Activated CD4-positive, alpha-beta T cell treated with anti-CD3 and anti-CD28 coated beads for 4 hours (primary cell): Measurements from ENCODE around the gene GBX2.

Experiments used
- DNase-seq, 2 donors: peaks; one replicate each; pipeline ENCODE4 v3.0.0-alpha.2; 2020

The GBX2 gene

GRCh38 chr2:236180831-236181453 lies 12.8 kb upstream of the GBX2 start:
- DNase-seq = no peak

DNA sequence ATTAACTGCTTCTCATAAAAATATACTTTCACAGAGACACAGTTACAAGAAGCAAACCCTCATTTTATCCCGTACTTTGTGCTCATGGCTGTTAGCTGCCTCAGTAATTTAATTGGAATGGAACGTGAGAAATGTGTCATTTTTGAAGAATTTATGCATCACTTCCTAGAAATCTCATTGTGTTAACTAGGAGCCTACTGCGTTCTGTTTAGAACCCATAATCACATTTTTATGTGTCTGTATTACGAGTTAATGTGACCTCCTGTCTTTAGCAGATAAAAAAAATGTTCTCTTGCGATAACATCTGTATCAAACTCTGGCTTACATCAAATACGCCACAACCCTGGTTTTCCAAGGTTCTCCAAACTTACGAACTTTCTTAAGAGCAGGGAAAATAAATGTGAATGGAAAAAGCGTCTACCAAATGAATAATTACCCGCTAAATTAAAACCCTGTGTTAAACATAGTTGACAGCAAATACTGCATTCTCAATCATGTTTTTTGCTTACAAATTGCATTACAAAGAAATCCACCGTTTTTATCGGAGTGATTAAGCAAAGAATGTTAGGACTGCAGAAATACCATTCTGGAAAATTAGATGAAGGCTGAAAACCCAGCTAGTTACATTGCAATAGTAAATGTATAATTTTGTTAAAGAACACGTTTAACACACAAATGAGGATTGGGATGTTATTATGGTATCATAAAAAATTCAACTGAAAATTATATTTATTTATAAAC lies 12.1 kb upstream of the GBX2 start:
- no peak for DNase-seq

GRCh38 chr2:236179236-236180075 lies 11.3 kb upstream of the GBX2 start:
- no peak for DNase-seq

- no peak for DNase-seq
These were observed 10.7 kb upstream of the GBX2 start for GRCh38 chr2:236178890-236179235.

- DNase-seq = no peak
These were observed 10.0 kb upstream of the GBX2 start for GRCh38 chr2:236177967-236178889.

- DNase-seq = no peak
These were observed 9.4 kb upstream of the GBX2 start for GRCh38 chr2:236177604-236177966.

- DNase-seq = no peak
These were observed 8.8 kb upstream of the GBX2 start for GRCh38 chr2:236176951-236177350.

DNA sequence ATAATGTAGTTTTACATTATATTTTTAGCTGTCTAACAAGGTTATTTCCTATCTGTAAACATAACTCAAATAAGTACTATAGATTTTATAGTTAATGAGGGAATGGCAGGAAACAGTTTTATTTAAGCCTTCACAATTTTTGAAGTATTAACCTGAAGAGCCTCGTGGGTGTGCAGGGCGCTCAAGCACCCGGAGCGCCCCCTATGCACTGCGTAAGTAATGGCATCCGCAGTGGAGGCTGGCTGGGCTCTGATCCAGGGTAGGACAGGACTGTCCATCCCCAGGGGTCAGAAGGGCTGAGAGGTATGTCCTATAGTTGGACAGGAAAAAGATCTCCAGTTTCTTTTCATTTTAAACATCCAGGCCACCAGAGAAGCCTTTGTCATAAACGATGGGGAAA lies 8.2 kb upstream of the GBX2 start:
- DNase-seq = no peak

DNA sequence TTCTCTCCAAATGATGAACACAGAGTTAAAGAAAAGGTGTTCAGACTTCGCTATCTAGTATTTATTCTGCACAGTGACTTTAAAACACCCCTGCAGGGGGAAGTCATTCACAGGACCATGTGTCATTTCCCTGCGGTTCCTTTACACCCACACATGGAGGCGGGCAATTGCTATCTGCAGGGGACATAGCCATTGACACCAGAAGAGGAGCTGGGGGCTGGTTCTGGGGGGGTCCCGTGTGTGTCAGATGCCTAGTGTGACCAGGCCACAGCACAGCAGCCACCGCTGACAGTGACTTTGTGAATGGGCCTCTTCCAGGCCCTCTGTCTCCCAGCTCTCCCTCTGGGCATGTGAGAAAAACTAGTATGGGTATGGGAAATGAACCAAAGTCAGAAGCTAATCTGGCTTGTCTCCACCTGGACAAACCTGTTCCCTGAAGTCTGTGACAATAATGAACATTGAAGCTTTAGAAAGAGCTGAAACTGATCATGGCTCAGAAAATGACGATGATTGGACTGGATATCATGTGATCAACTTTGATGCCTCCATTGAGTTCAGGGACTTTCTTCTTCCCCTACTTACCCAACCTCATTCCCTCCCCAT lies 7.5 kb upstream of the GBX2 start:
- no peak for DNase-seq

GRCh38 chr2:236173729-236174607 lies 5.8 kb upstream of the GBX2 start:
- no peak for DNase-seq

- no peak for DNase-seq
These were observed 5.0 kb upstream of the GBX2 start for GRCh38 chr2:236173036-236173728.

- DNase-seq = no peak
These were observed 4.3 kb upstream of the GBX2 start for GRCh38 chr2:236172255-236173035.

DNA sequence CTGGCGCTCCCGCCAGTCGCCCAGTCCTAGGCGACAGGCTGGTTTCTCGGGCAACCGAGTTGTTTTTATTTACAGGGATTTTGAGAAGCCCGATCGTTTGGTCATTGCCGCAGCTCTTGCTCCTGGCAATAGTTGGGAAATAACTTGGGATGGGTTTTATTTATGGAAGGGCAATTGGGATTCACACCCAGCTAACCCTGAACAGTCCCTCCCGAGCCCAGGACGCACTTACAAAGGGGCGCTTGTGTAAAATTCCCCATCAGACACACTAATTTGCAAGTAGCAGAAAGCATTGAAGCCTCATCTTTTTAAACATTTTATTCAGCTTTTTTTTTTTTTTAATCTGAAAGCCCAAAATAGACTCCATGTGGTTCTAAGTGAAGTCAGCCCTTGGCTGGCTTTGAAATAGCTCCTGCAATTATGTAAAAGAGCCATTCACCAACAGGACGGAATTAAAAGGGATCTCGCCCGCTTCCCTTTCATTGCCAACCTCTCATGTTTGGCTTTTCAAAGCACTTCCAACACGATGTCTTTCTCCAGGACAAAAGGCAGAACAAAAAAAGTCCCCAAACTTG lies 3.6 kb upstream of the GBX2 start:
- DNase-seq = no peak

DNA sequence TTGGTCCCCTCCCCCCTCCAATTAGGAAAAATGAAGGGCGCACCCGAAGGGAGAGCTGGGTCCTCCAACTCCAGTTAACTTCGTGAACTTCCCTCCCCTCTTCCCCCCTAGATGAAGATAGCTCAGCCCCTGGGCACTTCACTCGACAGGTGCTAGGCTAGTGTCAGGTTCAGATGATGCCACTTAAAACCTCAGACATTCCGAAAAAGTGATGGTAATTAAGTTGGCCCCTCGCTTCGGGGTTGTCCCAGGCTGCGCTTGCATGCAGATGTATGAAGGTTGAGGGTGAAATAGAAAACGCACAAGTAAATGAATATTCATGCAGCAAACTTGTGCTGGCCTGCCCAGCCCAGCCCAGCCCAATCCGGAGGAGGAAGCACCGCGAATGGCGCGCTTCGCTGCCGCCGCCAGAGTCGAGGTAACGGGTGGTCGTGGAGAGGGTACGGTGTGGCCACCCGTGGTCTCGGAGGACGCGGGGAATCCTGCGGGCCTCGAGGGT lies 3.0 kb upstream of the GBX2 start:
- no peak for DNase-seq

DNA sequence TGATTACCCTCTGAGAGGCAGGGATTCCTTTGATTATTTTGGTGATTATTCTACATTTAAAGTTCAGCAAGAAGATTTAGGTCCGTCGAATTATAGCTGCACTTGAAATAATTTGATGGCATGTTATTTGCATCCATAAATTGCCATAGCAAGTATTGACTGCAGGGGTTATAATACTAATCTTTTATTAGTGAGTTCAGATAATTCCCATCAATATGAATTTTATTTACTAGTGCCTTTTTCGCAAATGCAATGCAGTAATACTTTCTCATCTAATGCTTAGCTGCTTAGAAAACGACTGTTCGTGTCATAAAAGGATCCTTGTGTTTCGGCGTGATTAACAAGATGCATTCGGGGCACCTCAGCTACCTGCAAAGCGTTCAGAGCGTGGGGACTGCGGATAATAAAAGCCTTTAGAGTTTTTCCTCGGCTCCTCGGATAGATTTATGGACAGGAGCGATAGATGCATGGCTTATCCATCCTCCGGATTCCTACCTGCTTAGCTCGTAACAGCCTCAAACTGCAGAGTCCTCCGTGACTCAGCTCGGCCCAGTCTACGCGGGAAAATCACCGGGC lies 2.5 kb upstream of the GBX2 start:
- no peak for DNase-seq

DNA sequence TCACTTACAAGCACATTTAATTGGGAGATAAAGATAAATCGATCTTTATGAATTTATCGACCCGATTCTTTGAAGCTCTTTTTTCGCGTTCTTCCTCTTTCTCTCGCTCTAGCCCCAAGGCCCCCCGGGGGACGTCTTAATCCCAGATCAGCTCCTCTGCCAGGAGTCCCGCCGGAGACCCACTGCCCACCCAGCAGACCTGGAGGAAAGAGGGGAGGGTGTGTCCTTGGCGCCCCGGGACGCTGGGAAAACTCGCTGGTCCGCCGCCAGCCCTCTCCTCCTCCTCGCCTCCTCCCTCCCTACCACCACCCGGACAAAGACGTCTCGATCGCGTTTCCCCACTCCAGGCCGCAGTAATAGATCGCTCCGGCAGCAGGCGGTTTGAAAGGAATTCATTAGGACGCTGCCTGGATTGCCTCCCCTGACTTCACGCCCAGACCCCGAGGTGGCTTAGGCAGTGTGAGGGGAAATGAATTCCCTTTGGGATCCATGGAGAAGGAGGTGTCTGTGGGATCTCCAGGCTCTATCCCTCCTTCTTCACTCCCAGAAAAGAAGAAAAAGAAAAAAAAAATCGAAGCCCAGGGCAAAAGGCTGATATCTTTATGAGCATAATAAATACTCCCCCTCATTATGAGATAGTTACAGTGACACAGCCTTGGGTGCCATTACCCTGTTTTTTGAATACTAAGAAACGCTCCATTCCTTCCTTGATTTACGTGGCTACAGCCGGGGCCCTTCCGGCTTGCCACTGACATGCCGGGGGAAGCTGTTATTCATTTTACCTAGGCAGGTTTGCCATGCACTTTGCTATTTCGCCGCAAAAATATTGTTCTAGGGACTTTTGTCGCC lies 1.8 kb upstream of the GBX2 start:
- DNase-seq = no peak

- DNase-seq = no peak
These were observed 1.1 kb upstream of the GBX2 start for GRCh38 chr2:236169151-236169721.
